GM18861 (cell line): ENCODE results near the gene ATOH8.
"Not testable (repeated sequence)": the region's sequence is repeated elsewhere in the genome, so short reads cannot be mapped to it uniquely, and the experiment has no call there.

ENCODE experiments used
- ATAC-seq: cut with Tn5 transposase; IDR thresholded peaks from one replicate; pipeline ENCODE4 v1.9.1; 2021; ENCODE audit not compliant: unreplicated experiment

The ATOH8 gene

DNA sequence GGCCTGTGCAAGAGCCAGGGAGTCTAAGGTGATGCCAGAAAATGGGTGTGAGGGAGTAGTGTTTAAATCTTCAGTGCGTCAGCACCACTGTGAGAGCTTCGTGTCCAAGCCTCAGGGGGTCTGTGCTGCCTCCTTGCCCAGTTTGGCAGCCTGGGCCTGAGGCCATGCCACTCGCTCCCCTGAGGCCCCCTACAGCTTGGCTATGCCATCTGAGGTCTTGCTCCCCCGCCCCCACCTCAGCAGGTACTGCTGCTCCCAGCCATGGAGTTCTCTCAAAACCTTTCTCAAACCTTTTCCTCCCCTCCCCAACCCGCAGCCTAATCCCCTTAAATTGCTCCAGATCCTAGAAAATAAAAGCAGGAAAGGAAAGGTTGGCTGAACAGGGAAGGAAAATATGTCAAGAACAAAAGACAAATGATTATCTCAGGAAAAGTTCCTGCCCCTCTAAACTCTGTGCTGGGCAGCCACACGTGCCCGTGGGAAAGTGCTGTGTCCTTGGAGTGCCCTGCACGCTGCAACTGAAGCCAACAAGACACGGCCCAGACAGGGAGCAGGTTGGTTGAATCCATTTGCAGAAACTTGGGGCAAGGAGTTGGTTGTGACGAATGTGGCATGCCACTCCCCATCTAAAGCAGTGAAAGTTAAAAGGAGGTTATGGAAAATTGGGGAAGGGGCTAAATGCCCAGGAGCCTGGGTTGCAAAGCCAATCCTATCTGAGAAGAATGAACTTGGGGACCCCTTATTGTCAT, 61.2 kb downstream of the ATOH8 start:
- no peak for ATAC-seq

DNA sequence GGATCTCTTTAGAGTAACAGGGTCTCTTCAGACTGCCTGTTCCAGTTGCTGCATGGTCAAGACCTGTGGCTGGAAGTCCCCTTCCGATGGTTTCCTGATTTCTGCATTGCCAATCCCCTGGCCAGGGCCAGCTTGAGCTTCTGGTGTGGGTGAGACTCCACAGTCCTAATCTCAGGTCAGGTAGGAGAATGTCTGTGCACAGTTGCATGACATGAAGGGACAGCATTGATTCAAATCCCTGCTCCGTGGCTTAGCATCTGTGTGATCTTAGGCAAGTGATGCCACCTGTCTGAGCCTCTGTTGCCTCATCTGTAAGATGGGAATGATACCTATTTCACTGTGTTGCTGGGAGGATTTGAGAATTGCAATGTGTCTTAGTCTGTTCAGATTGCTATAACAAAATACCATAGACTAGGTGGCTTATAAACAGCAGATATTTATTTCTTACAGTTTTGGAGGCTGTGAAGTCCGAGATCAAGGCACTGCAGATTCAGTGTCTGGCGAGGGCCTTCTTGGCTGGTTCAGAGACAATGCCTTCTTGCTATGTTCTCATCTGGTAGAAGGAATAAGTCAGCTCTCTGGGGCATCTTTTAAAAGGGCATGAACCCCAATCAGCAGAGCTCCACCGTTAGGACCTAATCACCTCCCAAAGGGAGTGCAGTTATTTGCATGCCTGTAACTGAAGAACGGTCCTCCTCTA, 66.2 kb downstream of the ATOH8 start:
- ATAC-seq: no peak

DNA sequence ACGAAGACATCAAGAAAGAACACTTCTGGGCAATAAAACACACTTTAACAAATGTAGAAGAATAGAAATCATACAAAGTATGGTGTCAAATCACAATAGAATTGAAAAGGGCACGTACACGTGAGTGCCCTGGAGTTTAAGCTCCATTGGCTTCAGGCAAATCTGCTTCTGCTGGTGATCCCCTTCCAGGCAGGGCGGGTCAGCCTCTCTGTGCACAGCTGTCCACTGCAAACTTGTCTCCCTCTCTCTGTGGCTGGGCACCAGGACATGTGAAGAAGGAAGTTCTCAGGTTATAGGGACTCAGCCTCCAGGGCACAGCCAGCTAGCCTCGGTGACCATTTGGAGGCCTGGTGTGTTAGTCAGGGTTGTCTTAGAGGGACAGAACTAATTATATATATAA, 69.0 kb downstream of the ATOH8 start:
- ATAC-seq: no peak

DNA sequence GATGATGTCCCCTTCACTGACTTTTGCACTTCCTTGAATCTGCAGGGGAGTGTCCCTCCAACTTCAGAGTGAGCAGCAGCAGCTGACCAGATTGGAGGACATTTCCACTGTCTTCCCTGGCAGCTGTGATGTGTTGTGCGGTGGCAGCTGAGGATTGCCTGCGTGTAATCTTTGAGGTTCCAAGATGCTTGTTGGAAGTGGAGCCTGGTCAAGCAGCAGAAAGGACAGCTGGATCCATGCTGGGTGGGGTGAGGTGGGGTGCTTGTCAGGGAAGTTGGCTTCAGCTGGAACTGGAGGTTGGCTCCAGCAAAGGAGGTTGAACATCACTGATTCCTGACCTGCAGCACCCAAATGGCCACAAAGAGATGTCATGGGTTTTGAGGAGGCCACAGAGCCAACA, 70.2 kb downstream of the ATOH8 start:
- ATAC-seq: no peak

DNA sequence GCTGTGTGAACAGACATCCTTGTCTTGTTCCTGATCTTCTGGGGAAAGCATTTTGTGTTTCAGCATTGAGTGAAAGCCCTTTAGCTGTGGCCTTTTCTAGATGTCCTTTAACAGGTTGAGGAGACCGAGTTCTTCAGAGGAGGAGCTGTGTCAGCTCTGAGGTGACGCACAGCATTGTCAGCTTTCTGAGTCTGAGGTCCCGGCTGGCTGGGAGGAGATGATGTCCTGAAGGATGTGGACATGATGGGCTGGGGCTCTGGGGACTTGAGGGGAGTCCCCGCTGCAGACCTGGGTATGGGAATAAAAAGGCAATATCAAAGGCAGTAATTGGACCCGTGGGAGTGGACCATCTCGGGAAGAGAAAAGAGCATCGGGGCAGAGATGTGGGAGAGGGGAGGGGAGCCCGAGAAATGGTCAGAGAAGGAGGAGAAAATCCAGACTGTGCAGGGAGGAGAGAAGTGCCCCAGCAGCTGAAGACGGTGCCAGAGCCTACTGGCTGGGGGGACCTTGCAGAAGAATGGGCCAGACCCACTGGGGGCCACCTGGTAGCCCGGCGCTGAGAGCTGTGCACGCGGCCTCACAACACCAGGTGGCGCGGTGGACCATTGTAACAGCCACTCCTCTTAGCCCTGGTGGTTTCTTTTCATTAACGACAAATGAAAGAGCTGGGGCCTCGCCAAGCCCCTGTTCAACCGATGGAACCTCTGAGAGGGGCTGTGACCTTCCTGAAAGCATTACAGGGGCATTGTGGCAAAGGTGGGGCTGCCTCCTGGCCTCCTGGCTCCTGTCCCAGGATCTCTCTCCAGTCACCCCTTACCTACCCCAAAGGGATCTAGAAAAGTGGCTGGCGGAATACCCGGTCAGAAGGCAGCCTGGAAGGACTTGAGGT, 73.4 kb downstream of the ATOH8 start:
- no peak for ATAC-seq

GRCh38 chr2:85827879-85828569, 74.2 kb downstream of the ATOH8 start:
- no peak for ATAC-seq

DNA sequence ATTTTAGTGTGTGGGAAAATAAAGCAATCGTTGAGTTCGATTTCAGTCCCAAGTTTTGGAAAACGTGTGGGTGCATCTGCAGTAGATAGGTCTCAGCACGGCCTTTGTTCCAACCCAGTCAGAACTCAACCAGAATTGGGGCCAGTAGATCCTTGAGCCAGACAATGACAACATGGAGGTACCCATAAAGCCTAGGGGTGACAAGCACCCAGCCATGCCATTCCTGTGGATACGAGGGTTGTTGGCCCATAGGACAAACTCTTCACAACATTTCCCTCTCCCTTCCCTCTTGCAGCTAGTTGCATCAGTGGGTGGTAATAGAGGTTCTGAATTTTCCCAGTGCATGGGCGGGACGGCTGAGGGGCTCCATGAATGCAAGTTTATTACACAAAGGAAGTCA, 74.9 kb downstream of the ATOH8 start:
- no peak for ATAC-seq

DNA sequence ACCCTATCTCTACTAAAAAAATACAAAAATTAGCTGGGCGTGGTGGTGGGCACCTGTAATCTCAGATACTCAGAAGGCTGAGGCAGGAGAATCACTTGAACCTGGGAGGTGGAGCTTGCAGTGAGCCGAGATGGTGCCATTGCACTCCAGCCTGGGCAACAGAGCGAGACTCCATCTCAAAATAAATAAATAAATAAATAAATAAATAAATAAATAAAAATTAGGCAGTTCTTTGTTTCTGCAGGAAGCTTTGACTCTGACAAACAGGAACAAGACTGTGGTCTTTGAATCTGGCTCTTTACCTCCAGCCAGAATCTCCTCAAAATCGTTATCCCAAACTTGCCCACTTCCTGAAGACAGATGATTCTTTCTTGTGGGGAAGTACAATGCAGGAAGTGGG, 75.6 kb downstream of the ATOH8 start:
- ATAC-seq: not testable (repeated sequence)

- no peak for ATAC-seq
Observed at GRCh38 chr2:85830645-85831044, 76.9 kb downstream of the ATOH8 start.

GRCh38 chr2:85831735-85832134, 77.9 kb downstream of the ATOH8 start:
- ATAC-seq: no peak

DNA sequence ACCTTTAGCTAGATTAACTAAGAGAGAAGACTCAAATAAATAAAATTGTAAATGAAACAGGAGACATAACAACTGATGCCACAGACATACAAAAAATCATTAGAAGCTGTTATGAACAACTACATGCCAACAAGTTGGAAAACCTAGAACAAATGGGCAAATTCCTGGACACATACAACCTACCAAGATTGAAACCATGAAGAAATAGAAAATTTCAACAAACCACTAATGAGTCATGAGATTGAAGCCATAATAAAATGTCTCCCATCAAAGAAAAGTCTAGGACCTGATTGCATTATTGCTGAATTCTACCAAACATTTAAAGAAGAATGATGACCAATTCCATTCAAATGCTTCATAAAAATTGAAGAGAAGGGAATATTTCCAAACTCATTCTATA, 80.7 kb downstream of the ATOH8 start:
- ATAC-seq: no peak
